ENCODE measurements around the gene TNRC18. TPM values are rescaled to one million over a fixed set of nuclear protein-coding genes. Genes with fewer than 3 reads are reported as not detected.

The TNRC18 gene
- total and polyA plus RNA-seq, 9 of the 15 experiments (the other 6 are each of a cell fraction or from before 2014, with no cell fraction given) = 0.03 to 43.2 (median 18.0) TPM

DNA sequence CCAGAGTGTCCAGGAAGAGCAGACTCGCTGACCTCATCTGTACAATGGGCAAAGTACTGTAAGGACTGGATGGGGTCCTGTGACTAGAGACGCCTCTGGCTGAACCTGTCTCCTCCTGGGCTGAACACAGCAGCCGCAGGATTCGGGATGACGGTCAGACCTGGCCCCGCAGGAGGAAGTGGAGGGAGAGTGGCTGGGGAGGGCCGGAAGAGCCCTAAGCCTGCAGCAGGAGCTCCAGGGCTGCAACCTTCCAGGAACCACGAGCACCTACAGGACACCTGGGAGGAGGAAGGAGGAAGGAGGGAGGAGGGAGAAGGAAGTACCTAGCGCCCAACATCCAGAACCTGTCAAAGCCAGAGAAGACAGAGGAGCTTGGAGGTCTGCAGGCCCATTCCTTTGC, 30.3 kb downstream of the TNRC18 start (continued):
- TF ChIP-seq, protein P1, sequence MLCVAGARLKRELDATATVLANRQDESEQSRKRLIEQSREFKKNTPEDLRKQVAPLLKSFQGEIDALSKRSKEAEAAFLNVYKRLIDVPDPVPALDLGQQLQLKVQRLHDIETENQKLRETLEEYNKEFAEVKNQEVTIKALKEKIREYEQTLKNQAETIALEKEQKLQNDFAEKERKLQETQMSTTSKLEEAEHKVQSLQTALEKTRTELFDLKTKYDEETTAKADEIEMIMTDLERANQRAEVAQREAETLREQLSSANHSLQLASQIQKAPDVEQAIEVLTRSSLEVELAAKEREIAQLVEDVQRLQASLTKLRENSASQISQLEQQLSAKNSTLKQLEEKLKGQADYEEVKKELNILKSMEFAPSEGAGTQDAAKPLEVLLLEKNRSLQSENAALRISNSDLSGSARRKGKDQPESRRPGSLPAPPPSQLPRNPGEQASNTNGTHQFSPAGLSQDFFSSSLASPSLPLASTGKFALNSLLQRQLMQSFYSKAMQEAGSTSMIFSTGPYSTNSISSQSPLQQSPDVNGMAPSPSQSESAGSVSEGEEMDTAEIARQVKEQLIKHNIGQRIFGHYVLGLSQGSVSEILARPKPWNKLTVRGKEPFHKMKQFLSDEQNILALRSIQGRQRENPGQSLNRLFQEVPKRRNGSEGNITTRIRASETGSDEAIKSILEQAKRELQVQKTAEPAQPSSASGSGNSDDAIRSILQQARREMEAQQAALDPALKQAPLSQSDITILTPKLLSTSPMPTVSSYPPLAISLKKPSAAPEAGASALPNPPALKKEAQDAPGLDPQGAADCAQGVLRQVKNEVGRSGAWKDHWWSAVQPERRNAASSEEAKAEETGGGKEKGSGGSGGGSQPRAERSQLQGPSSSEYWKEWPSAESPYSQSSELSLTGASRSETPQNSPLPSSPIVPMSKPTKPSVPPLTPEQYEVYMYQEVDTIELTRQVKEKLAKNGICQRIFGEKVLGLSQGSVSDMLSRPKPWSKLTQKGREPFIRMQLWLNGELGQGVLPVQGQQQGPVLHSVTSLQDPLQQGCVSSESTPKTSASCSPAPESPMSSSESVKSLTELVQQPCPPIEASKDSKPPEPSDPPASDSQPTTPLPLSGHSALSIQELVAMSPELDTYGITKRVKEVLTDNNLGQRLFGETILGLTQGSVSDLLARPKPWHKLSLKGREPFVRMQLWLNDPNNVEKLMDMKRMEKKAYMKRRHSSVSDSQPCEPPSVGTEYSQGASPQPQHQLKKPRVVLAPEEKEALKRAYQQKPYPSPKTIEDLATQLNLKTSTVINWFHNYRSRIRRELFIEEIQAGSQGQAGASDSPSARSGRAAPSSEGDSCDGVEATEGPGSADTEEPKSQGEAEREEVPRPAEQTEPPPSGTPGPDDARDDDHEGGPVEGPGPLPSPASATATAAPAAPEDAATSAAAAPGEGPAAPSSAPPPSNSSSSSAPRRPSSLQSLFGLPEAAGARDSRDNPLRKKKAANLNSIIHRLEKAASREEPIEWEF (CRISPR knock-in tag; IDR thresholded peaks at IDR 0.05) = no peak

DNA sequence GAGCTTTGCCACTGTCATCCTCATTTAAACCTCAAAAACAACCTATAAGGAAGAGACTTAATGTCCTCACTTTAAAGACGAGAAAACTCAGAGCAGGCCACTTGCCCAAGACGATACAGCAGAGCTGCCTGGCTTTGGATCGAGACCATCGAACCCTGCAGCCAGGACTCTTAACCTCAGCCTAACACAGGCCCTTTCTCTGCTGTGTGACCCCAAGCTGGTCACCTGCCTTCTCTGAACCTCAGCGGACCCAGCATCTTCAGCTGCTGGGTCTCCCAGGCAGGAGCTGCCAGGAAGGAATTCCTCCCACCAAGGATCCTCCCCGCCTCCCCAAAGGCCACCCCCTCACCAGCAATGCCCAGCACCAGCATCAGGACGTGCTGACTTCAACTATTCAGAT, 32.7 kb downstream of the TNRC18 start:
- CTCF ChIA-PET (ENCODE audit: low intra/inter-chr PET ratio) = no interaction called here
- 81% methylated on average over 5 of the region's 7 CpGs for WGBS (ENCODE audit: insufficient coverage, low coverage, missing lambda C conversion rate)
- Histone ChIP-seq H3K4me3 (no peak overlapping the region), H3K9me1 (ENCODE audit: control insufficient read depth, insufficient read depth, low read length) (no peaks in the 10 kb centered on the region), H3K27me3 (ENCODE audit: control insufficient read depth in 2 of 2, insufficient read depth in 2 of 2, low read length in 2 of 2) (no peaks in the 10 kb centered on the region), H2AFZ (ENCODE audit: low read depth, low read length) (no peak overlapping the region), H4K20me1 (replicated peaks; ENCODE audit: control insufficient read depth, insufficient read depth, low read length) (no peaks in the 10 kb centered on the region), H3K4me2 (ENCODE audit: insufficient read depth, low read length) (no peak overlapping the region), H3K9ac (ENCODE audit: insufficient read depth in 1 of 2, low read depth in 2 of 2, low read length in 2 of 2) (peak overlapping the region in 1 of 2 experiments; percentile 26; a peak in 1 of 4 replicates), H3K36me3 (ENCODE audit: control insufficient read depth, insufficient read depth, low read length) (peaks cover 41% of the 10 kb centered on the region; the same call in 2 of the 3 replicates), H3K4me1 (replicated peaks in 1 of 2; ENCODE audit: control insufficient read depth in 2 of 2, insufficient read depth in 2 of 2, low read length in 2 of 2) (peaks cover 0 to 9% of the 10 kb centered on the region in 2 experiments; a peak in 2 of 5 replicates), H3K9me3 (replicated peaks; ENCODE audit: control insufficient read depth, insufficient read depth, low read depth, low read length) (no peaks in the 10 kb centered on the region), H3K79me2 (ENCODE audit: control insufficient read depth, insufficient read depth, low read length) (no peaks in the 10 kb centered on the region; the same call in 2 of the 3 replicates), H3K27ac (ENCODE audit: extremely low read depth, low read depth, low read length) (no peak overlapping the region)
- POLR2A ChIA-PET = interaction anchor here (0.7 to 1.0 kb wide), 2 partner anchors 40 to 51 kb away, joined by 3 to 4 read pairs; no protein-coding TSS in a partner anchor
- intact Hi-C loops (cut with micrococcal nuclease) = no loop called here
- in situ Hi-C loops (cut with MboI) = no loop called here
- ATAC-seq = no peak
- no peak for DNase-seq (ENCODE audit: extremely low read depth in 1 of 4, low spot score in 3 of 4)
- BruUV-seq (replicated peaks) = no TSS peak
- no peak for FAIRE-seq
- TF ChIP-seq, protein P2, sequence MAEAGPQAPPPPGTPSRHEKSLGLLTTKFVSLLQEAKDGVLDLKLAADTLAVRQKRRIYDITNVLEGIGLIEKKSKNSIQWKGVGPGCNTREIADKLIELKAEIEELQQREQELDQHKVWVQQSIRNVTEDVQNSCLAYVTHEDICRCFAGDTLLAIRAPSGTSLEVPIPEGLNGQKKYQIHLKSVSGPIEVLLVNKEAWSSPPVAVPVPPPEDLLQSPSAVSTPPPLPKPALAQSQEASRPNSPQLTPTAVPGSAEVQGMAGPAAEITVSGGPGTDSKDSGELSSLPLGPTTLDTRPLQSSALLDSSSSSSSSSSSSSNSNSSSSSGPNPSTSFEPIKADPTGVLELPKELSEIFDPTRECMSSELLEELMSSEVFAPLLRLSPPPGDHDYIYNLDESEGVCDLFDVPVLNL (CRISPR knock-in tag; IDR thresholded peaks at IDR 0.05; ENCODE audit: low read depth) = no peak
- TF ChIP-seq ETS2 (tag; IDR thresholded peaks at IDR 0.05; ENCODE audit: borderline replicate concordance, poor library complexity, severe bottlenecking) (no peak), XRCC3 (IDR thresholded peaks at IDR 0.05) (no peak), ZNF140 (CRISPR knock-in tag; IDR thresholded peaks at IDR 0.05) (no peak), ZNF785 (CRISPR knock-in tag; IDR thresholded peaks at IDR 0.05) (no peak), ILK (tag; IDR thresholded peaks at IDR 0.05; ENCODE audit: borderline replicate concordance, low read depth) (no peak), SMARCE1 (IDR thresholded peaks at IDR 0.05) (no peak), ZNF766 (CRISPR knock-in tag; conservative IDR thresholded peaks at IDR 0.05) (no peak), ZFP36 (IDR thresholded peaks at IDR 0.05; ENCODE audit: low read depth, low read length, partially characterized antibody) (peak; percentile 50), ZNF224 (CRISPR knock-in tag; IDR thresholded peaks at IDR 0.05) (no peak), BCOR (IDR thresholded peaks at IDR 0.05) (peak; percentile 39; the same call in 1 of the 2 replicates), KDM2B (CRISPR knock-in tag; IDR thresholded peaks at IDR 0.05) (no peak), THRB (CRISPR knock-in tag; conservative IDR thresholded peaks at IDR 0.05) (no peak)
